ENCODE results near the gene LUZP1. TPM values are rescaled to one million over a fixed set of nuclear protein-coding genes. Genes with fewer than 3 reads are reported as not detected.

LUZP1 gene
- total RNA-seq, 1 donor from 2014 or later = 18.0 TPM

DNA sequence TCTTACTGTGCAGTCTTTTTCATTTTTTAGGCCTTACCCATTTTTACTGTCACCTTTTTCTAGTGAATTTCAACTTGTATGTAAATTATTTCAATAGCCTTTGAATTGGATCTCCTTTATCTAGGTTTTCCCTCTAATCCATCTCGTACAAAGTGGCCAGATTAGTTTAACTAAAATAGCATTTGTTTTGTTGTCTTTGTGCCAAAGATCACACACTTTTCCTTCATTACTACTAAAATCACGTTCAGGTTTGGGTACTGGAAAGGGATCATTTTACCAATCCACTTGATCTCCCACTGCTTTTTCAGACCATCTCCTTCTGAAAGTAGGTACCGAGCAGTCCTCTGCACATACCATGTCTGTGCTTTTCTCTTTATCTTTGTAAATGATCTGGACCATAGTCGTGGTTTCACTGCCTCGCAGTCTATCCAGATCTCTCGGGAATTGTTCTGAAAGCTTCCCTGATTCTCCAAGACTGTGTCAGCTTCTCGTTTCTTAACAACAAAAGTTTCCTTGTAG lies 129.3 kb downstream of the LUZP1 start:
- no peaks in the 10 kb centered on the region for H3K27me3 ChIP-seq
- TF ChIP-seq, protein P1, sequence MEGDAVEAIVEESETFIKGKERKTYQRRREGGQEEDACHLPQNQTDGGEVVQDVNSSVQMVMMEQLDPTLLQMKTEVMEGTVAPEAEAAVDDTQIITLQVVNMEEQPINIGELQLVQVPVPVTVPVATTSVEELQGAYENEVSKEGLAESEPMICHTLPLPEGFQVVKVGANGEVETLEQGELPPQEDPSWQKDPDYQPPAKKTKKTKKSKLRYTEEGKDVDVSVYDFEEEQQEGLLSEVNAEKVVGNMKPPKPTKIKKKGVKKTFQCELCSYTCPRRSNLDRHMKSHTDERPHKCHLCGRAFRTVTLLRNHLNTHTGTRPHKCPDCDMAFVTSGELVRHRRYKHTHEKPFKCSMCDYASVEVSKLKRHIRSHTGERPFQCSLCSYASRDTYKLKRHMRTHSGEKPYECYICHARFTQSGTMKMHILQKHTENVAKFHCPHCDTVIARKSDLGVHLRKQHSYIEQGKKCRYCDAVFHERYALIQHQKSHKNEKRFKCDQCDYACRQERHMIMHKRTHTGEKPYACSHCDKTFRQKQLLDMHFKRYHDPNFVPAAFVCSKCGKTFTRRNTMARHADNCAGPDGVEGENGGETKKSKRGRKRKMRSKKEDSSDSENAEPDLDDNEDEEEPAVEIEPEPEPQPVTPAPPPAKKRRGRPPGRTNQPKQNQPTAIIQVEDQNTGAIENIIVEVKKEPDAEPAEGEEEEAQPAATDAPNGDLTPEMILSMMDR (IDR thresholded peaks at IDR 0.05) = no peak
- intact Hi-C loops (cut with DNase I) = no loop called here
- H3K4me1 ChIP-seq = no peaks in the 10 kb centered on the region
- H3K9me3 ChIP-seq = no peaks in the 10 kb centered on the region
- H3K36me3 ChIP-seq = no peaks in the 10 kb centered on the region
- no peak overlapping the region for H3K27ac ChIP-seq
- H3K4me3 ChIP-seq = no peak overlapping the region
- DNase-seq (ENCODE audit: low spot score in 2 of 2) = no peak

DNA sequence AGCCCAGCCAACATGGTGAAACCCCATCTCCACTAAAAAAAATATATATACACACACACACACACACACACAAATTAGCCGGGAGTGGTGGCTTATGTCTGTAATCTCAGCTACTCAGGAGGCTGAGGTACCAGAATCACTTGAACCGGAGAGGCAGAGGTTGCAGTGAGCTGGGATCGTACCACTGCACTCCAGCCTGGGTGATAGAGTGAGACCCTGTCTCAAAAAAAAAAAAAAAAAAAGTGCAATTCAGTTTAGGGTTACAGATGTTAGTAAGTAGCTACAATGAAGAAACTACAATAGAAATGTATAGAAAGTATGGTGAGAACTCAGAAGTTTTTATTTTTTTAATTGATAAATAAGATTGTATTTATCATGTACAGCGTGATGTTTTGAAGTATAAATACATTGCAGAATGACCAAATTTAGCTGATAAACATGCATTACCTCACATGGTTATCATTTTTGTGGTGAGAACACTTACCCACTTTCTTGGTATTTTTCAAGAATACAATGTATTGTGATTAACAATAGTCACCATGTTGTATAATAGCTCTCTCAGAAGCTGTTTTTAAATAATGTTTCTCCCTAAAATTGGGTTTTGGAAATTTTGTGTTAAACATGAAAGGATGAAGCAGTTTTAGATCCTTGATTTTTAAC lies 131.4 kb downstream of the LUZP1 start:
- Histone ChIP-seq H3K27me3 (no peaks in the 10 kb centered on the region), H3K27ac (no peak overlapping the region), H3K4me1 (no peaks in the 10 kb centered on the region), H3K9me3 (no peaks in the 10 kb centered on the region), H3K36me3 (no peaks in the 10 kb centered on the region), H3K4me3 (no peak overlapping the region)
- intact Hi-C loops (cut with DNase I) = no loop called here
- no peak for DNase-seq (ENCODE audit: low spot score in 2 of 2)
- TF ChIP-seq, protein P1 (IDR thresholded peaks at IDR 0.05) = no peak

DNA sequence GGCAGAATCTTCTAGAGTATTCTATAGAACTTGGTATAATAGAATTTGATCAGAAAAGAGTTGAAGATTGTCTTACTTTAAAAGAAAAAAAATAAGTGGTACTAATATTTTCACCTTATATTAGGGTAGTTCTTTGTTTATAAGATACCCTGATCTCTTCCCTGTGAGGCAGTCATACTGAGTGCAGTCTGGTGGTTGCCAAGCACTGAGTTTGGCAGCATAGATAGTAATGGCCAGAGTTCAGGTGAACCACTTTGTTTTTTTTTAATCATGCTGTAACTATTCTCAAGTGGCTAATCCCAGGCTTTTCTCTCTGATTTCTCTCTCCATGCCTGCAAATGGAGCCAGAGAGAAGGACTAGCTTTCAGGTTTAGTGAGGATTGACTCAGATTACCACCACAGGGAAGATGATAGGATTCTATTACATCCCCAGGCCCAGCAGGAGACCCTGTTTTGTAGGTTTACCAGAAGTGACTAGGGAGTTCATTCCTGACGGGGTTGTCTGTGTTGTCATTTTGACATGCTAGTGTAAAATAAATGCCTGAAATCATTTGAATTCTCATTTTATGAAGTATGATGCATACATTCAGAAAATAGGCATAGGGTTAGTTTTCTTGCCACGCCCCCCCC lies 132.7 kb downstream of the LUZP1 start:
- Histone ChIP-seq H3K9me3 (no peaks in the 10 kb centered on the region), H3K4me1 (no peaks in the 10 kb centered on the region), H3K36me3 (no peaks in the 10 kb centered on the region), H3K27me3 (no peaks in the 10 kb centered on the region), H3K4me3 (no peak overlapping the region), H3K27ac (no peak overlapping the region)
- intact Hi-C loops (cut with DNase I) = no loop called here
- TF ChIP-seq, protein P1 (IDR thresholded peaks at IDR 0.05) = no peak
- no peak for DNase-seq (ENCODE audit: low spot score in 2 of 2)

Other genes starting within 250 kb of the LUZP1 start
- not detected for gene LACTBL1, start 196.0 kb downstream of the LUZP1 start, total RNA-seq
- gene TEX46, start 153.0 kb downstream of the LUZP1 start, total RNA-seq = not detected
- 28.7 TPM for gene KDM1A, start 149.4 kb downstream of the LUZP1 start, total RNA-seq
- not detected for gene HTR1D, start 48.6 kb upstream of the LUZP1 start, total RNA-seq
- gene HNRNPR, start 175.4 kb upstream of the LUZP1 start, total RNA-seq = 21.5 TPM
- 3.1 TPM for gene ZNF436, start 201.0 kb upstream of the LUZP1 start, total RNA-seq

Measured in ascending aorta (tissue), 2 donors.